NB4 (cell line): ENCODE measurements around the gene ELL.

Experiments
- DNase-seq: peaks from one replicate; pipeline ENCODE4 v3.0.0; 2010; ENCODE audit warnings: low read depth
- H3K4me3 ChIP-seq: one replicate; pipeline ENCODE4 v1.5.1; 2011; ENCODE audit warnings: mild to moderate bottlenecking, low read depth, low read length, moderate library complexity
- CTCF ChIP-seq: IDR thresholded peaks from one replicate; pipeline ENCODE4 v1.5.1; 2012; ENCODE audit warnings: low read depth, low read length
- MAX ChIP-seq: IDR thresholded peaks from 2 replicates; pipeline ENCODE4 v1.6.1; 2011; ENCODE audit warnings: low read depth, low read length
- MYC ChIP-seq: IDR thresholded peaks from 2 replicates; pipeline ENCODE4 v1.6.1; 2011; ENCODE audit warnings: low read depth, low read length
- POLR2A ChIP-seq: IDR thresholded peaks from 2 replicates; pipeline ENCODE4 v1.6.1; 2011; ENCODE audit warnings: mild to moderate bottlenecking; ENCODE audit not compliant: insufficient read length; ENCODE audit errors: extremely low read depth

ELL gene

DNA sequence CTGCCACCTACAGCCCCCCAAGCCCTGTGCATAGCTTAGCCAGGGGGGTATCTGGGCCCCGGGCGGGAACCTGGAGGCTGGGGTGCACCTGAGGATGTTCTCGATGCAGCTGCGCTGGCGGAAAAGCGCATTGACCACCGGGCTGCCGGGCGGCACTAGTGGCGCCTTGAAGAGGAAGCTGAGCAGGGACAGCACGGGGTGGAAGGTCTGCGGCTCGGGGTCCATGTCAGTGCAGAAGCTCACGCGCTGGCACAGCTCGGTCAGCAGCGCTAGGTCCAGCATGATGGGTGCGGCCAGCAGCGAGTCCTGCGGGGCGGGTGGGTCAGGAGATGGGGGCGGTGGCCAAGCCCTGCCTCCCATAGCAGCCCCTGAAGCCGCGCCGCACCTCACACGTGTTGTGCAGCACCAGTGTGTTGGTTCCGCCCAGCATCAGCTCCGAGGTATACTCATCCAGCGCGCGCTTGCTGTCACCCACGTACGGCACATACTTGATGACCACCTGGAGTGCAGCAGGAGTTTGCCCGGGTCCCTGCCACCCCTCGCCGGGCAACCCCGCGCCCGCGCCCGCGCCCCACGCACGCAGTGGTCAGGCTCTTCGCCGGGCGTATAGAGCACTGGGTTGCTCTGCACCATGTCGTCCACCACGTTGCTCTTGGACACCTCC, 86.6 kb downstream of the ELL start:
- DNase-seq = no peak
- no peak for TF ChIP-seq MAX
- TF ChIP-seq POLR2A = no peak
- no peak for TF ChIP-seq CTCF
- TF ChIP-seq MYC = no peak
- no peak overlapping the region for H3K4me3 ChIP-seq

GRCh38 chr19:18434411-18435175, 87.3 kb downstream of the ELL start:
- TF ChIP-seq MYC (no peak), POLR2A (no peak)
- H3K4me3 ChIP-seq = no peak overlapping the region
- DNase-seq = no peak

DNA sequence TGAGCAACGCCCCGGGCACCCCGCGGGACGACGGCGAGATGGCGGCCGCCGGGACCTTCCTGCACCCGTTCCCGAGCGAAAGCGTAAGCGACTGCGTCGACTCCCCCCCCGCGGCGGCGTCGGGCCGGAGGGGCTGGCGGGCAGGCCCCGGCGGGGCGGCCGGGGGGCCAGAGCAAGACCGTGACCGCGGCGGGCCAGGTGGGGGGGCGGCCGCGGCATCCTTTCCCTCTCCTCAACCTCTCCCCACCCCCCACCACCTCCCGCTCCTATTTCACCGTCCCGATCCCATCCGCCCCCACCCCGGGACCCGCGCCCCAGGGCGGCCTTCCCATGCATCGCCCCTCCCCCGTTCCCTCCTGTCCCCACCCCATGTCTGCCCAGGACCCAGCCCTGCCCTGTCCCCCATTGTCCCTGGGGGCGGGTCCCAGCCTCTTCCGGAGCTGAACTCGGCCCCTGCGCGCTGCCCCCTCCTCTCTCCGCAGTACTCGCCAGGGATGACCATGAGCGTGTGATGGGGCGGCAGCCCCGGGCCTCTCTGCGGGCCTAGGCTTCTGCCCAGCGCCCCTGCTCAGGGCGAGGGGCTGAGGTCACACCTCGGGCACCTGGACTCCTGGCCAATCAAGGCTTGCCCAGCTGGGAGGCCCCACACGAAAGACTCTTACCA, 88.0 kb downstream of the ELL start:
- TF ChIP-seq CTCF = no peak
- no peak for TF ChIP-seq MAX
- no peak for TF ChIP-seq POLR2A
- no peak for TF ChIP-seq MYC
- no peak for DNase-seq

DNA sequence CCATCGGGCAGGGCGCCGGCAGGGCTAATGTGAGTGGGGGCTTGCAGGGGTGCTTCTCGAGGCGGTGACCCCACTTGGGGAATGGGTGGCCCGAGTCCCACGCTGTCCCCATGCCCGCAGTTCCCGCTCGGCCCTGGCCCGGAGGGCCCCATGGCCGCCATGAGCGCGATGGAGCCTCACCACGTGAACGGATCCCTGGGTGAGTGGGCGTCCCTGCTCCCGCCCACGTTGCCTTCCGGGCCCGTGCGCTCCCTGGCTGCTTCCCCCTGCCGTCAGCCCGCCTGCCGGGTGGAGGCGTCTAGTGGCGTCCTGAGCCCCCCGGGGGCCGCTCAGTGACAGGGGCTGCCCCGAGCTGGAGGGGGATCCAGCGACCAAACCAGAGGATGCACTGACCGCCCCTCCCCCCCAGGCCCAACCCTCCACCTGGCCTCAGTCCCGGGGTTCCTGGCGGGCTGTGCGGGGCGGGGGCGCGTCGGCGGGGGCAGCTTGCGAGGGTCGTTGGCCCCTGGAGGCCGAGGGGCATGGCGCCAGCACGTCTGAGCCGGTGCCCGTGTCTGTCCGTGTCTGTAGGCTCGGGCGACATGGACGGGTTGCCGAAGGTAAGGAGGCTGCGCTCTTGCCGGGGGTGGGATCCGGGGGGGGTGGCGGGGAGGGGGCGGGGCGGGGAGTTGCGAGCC, 88.7 kb downstream of the ELL start:
- DNase-seq = no peak
- H3K4me3 ChIP-seq = no peak overlapping the region
- TF ChIP-seq MYC (no peak), POLR2A (no peak), MAX (no peak), CTCF (no peak)

More for the DNA sequence above, 88.0 kb downstream of the ELL start:
- H3K4me3 ChIP-seq = no peak overlapping the region

- TF ChIP-seq POLR2A (no peak), CTCF (no peak), MYC (no peak), MAX (no peak)
- no peak for DNase-seq
- no peak overlapping the region for H3K4me3 ChIP-seq
Observed at GRCh38 chr19:18432275-18433014, 89.4 kb downstream of the ELL start.
